Thoracic aorta (tissue), 2 donors: ENCODE measurements around the gene CTNNA2. TPM values are rescaled to one million over a fixed set of nuclear protein-coding genes. Genes with fewer than 3 reads are reported as not detected.

Experiments used
- ATAC-seq: fragments of 150-250 bp; one replicate; pipeline ENCODE4 v1.8.0; 2017; ENCODE audit warnings: low read depth; ENCODE audit not compliant: insufficient number of reproducible peaks, low FRiP score
- DNase-seq: peaks from one replicate; pipeline ENCODE4 v3.0.0-alpha.2; 2020; ENCODE audit warnings: low spot score
- H3K27ac ChIP-seq, 2 donors: fragments of 200-600 bp; sonication (generic); 1 replicate in 1 of 2; 2 replicates in 1 of 2; pipeline ENCODE4 v1.5.1; 2016; ENCODE audit warnings: mild to moderate bottlenecking in 2 of 2, moderate library complexity in 2 of 2
- H3K27me3 ChIP-seq: fragments of 200-600 bp; sonication (generic); replicated peaks from 2 replicates; pipeline ENCODE4 v1.6.0; 2016; ENCODE audit warnings: mild to moderate bottlenecking; ENCODE audit not compliant: insufficient read depth
- H3K36me3 ChIP-seq: fragments of 200-600 bp; sonication (generic); one replicate; pipeline ENCODE4 v1.5.1; 2016
- H3K4me1 ChIP-seq, 2 donors: fragments of 200-600 bp; sonication (generic); 1 replicate in 1 of 2; 2 replicates in 1 of 2; pipeline versions ENCODE4 v1.5.1 to v1.6.0; 2016; ENCODE audit warnings: low read depth in 2 of 2, mild to moderate bottlenecking in 1 of 2; ENCODE audit not compliant: control insufficient read depth in 1 of 2
- H3K4me3 ChIP-seq: fragments of 200-600 bp; sonication (generic); 2 replicates; pipeline ENCODE4 v1.5.1; 2016; ENCODE audit warnings: mild to moderate bottlenecking
- H3K9me3 ChIP-seq: fragments of 200-600 bp; sonication (generic); 2 replicates; pipeline ENCODE4 v1.5.1; 2016
- CTCF ChIP-seq: fragments of 200-600 bp; sonication (generic); IDR thresholded peaks from one replicate; pipeline ENCODE4 v1.5.1; 2019; ENCODE audit warnings: antibody characterized with exemption
- total RNA-seq, 2 donors: library from RNA; depleted of rRNA; stranded (reverse); fragments of >200 nt; gene quantifications; one replicate each; pipeline versions ENCODE4 v1.1.0 to v1.2.3, GENCODE V29; 2016

The CTNNA2 gene
- total RNA-seq, 2 donors from 2014 or later, result not detected

DNA sequence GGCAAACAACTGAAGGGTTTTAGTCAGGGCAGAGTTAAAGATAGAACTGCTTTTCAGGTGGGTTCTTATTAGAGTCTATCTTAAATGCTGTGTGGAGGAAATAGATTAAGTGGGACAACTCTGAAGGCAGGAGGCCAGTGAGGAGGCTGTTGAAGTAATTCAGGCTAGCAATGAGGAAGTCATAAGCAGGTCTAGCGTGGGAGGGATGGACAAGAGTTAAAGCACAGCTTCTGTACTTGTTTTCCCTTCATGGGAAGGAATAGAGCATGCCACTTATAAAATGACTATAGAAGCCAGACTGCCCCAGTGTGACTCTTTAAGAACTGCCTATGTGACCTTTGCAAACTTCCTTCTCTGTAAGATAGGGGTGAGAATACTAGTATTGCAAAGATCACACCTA, 993.7 kb downstream of the CTNNA2 start:
- Histone ChIP-seq H3K27me3 (no peaks in the 10 kb centered on the region), H3K9me3 (no peaks in the 10 kb centered on the region), H3K27ac (no peak overlapping the region), H3K4me1 (no peaks in the 10 kb centered on the region), H3K4me3 (no peak overlapping the region), H3K36me3 (no peaks in the 10 kb centered on the region)
- ATAC-seq, result no peak
- no peak for DNase-seq
- TF ChIP-seq CTCF, result no peak

GRCh38 chr2:80510716-80511115, 997.9 kb downstream of the CTNNA2 start:
- no peaks in the 10 kb centered on the region for H3K9me3 ChIP-seq
- ATAC-seq (no peak), DNase-seq (no peak)
- no peak overlapping the region for H3K4me3 ChIP-seq
- H3K36me3 ChIP-seq, result no peaks in the 10 kb centered on the region
- H3K27me3 ChIP-seq, result no peaks in the 10 kb centered on the region
- no peak for TF ChIP-seq CTCF
- H3K27ac ChIP-seq, result no peak overlapping the region
- no peaks in the 10 kb centered on the region for H3K4me1 ChIP-seq

GRCh38 chr2:80515964-80516363, 1003.1 kb downstream of the CTNNA2 start:
- Histone ChIP-seq H3K9me3 (no peaks in the 10 kb centered on the region), H3K27ac (no peak overlapping the region), H3K36me3 (no peaks in the 10 kb centered on the region), H3K4me3 (no peak overlapping the region), H3K4me1 (no peaks in the 10 kb centered on the region), H3K27me3 (no peaks in the 10 kb centered on the region)
- no peak for ATAC-seq
- DNase-seq, result no peak
- no peak for TF ChIP-seq CTCF

- no peak overlapping the region for H3K4me3 ChIP-seq
- no peak overlapping the region for H3K27ac ChIP-seq
- no peaks in the 10 kb centered on the region for H3K9me3 ChIP-seq
- ATAC-seq (no peak), DNase-seq (no peak)
- no peaks in the 10 kb centered on the region for H3K36me3 ChIP-seq
- TF ChIP-seq CTCF, result no peak
- H3K4me1 ChIP-seq, result no peaks in the 10 kb centered on the region
- H3K27me3 ChIP-seq, result no peaks in the 10 kb centered on the region
Measured at GRCh38 chr2:80517316-80517715, 1004.5 kb downstream of the CTNNA2 start.

DNA sequence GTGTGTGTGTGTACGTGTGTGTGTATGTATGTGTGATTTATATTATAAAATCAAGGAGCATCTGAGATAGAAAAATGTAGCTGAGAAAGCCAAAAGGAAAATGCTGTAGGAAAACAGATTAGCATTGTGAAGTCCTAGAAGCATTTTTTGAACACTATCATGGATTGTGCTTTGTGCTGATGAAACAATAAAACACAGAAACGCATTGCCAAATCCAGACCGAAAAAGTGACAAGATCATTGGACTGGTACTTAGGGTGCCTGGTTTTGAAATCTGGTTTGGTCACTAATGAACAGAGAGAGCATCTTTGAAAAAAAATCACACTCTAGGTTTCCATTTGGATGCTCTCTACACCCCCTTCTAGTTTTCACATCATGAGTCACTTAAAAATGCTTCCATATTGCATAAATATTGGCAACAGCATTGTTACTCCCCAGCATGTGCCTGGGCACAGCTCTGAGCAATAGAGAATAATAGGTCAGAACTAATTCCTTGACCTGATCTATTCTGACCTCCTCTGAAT, 1006.3 kb downstream of the CTNNA2 start:
- Histone ChIP-seq H3K4me3 (no peak overlapping the region), H3K9me3 (no peaks in the 10 kb centered on the region), H3K4me1 (no peaks in the 10 kb centered on the region), H3K27ac (no peak overlapping the region), H3K27me3 (no peaks in the 10 kb centered on the region), H3K36me3 (no peaks in the 10 kb centered on the region)
- DNase-seq (no peak), ATAC-seq (no peak)
- no peak for TF ChIP-seq CTCF
